Astrocyte (in vitro differentiated cells and primary cell): ENCODE measurements around the gene ARV1. TPM values are rescaled to one million over a fixed set of nuclear protein-coding genes. Genes with fewer than 3 reads are reported as not detected.

Experiments
- DNase-seq: peaks from one replicate; pipeline ENCODE4 v3.0.0-alpha.2; 2010; ENCODE audit warnings: low read depth
- FAIRE-seq: peaks from 2 replicates; lab custom pipeline; 2011; peaks lifted over from hg19 to GRCh38; lab: Jason Lieb, UNC
- H2AFZ ChIP-seq: 2 replicates; pipeline ENCODE4 v1.6.0; 2012; ENCODE audit warnings: low read depth, low read length, inconsistent platforms
- H3K27ac ChIP-seq: 2 replicates; pipeline ENCODE4 v1.5.1; 2011; ENCODE audit warnings: low read depth, low read length, inconsistent platforms
- H3K27me3 ChIP-seq: 2 replicates; pipeline ENCODE4 v1.6.0; 2011; ENCODE audit warnings: low read length, inconsistent platforms; ENCODE audit not compliant: insufficient read depth
- H3K36me3 ChIP-seq: 2 replicates; pipeline ENCODE4 v1.5.1; 2011; ENCODE audit warnings: low read length, inconsistent platforms; ENCODE audit not compliant: insufficient read depth
- H3K4me1 ChIP-seq: 2 replicates; pipeline ENCODE4 v1.5.1; 2011; ENCODE audit warnings: low read length, inconsistent platforms; ENCODE audit not compliant: insufficient read depth
- H3K4me2 ChIP-seq: 2 replicates; pipeline ENCODE4 v1.6.0; 2012; ENCODE audit warnings: low read length, inconsistent platforms
- H3K4me3 ChIP-seq: 2 replicates; pipeline ENCODE4 v1.5.1; 2011; ENCODE audit warnings: low read depth, mild to moderate bottlenecking, low read length, inconsistent platforms; ENCODE audit not compliant: insufficient read depth
- H3K79me2 ChIP-seq: 2 replicates; pipeline ENCODE4 v1.6.0; 2012; ENCODE audit warnings: mild to moderate bottlenecking, low read length, inconsistent platforms; ENCODE audit not compliant: insufficient read depth
- H3K9ac ChIP-seq: 2 replicates; pipeline ENCODE4 v1.6.0; 2012; ENCODE audit warnings: mild to moderate bottlenecking, low read length, inconsistent platforms
- H3K9me3 ChIP-seq: 2 replicates; pipeline ENCODE4 v1.5.1; 2012; ENCODE audit warnings: low read depth, mild to moderate bottlenecking, low read length, inconsistent platforms; ENCODE audit not compliant: insufficient read depth
- H4K20me1 ChIP-seq: 2 replicates; pipeline ENCODE4 v1.6.0; 2012; ENCODE audit warnings: low read length, inconsistent platforms; ENCODE audit not compliant: insufficient read depth
- H3K27ac Mint-ChIP-seq: one replicate; pipeline ENCODE4 v1.8.0; 2021; ENCODE audit warnings: mild to moderate bottlenecking, mixed read lengths; ENCODE audit not compliant: unreplicated experiment
- H3K27me3 Mint-ChIP-seq: one replicate; pipeline ENCODE4 v1.8.0; 2021; ENCODE audit warnings: low read depth, mixed read lengths; ENCODE audit not compliant: unreplicated experiment
- H3K36me3 Mint-ChIP-seq: one replicate; pipeline ENCODE4 v1.8.0; 2021; ENCODE audit warnings: low read depth, mixed read lengths; ENCODE audit not compliant: unreplicated experiment
- H3K4me1 Mint-ChIP-seq: one replicate; pipeline ENCODE4 v1.8.0; 2021; ENCODE audit warnings: low read depth, mixed read lengths; ENCODE audit not compliant: unreplicated experiment
- H3K4me3 Mint-ChIP-seq: one replicate; pipeline ENCODE4 v1.8.0; 2021; ENCODE audit warnings: mild to moderate bottlenecking, moderate library complexity, mixed read lengths; ENCODE audit not compliant: unreplicated experiment
- H3K9me3 Mint-ChIP-seq: one replicate; pipeline ENCODE4 v1.8.0; 2021; ENCODE audit warnings: mild to moderate bottlenecking, mixed read lengths; ENCODE audit not compliant: unreplicated experiment
- EZH2 ChIP-seq: IDR thresholded peaks from 2 replicates; pipeline ENCODE4 v1.6.1; 2012; ENCODE audit warnings: mild to moderate bottlenecking, low read length, inconsistent platforms; ENCODE audit not compliant: insufficient read depth
- total RNA-seq: library from RNA; stranded (reverse); gene quantifications from 2 replicates; pipeline ENCODE4 v1.2.1, GENCODE V29; 2021
- TF ChIP-seq, protein P1 (sequence below): IDR thresholded peaks from 2 replicates; pipeline ENCODE4 v1.5.1; 2011; ENCODE audit warnings: low read depth, mild to moderate bottlenecking, inconsistent platforms, low read length, moderate library complexity; ENCODE audit not compliant: insufficient read depth

ARV1 gene
- total RNA-seq, 1 donor from 2014 or later = 14.4 TPM

DNA sequence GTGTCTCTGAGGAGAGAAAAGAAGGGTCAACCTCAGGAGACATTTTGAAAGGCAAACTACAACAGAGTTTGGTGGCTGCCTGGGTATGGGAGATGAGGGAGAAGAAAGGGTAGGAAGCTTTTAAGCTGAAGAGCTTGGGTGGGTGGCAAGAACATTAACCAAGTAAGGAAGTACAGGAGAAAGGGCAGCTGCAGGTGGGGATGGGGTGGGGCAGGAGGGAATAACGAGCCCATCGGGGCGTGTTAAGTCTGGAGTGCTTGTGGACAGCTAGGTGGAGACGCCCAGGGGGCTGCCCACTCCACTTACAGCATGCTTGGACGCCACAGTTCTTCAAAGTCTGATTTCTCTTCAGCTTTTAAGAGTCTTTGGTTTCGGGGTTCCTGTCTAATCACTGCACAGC is 43.0 kb upstream of the ARV1 start:
- Histone ChIP-seq H3K27ac (no peak overlapping the region), H3K36me3 (no peaks in the 10 kb centered on the region), H3K4me3 (no peak overlapping the region), H3K4me2 (no peak overlapping the region), H3K4me1 (no peaks in the 10 kb centered on the region), H3K9ac (no peak overlapping the region), H3K79me2 (no peaks in the 10 kb centered on the region), H2AFZ (no peak overlapping the region), H4K20me1 (no peaks in the 10 kb centered on the region), H3K9me3 (no peaks in the 10 kb centered on the region), H3K27me3 (no peaks in the 10 kb centered on the region)
- H3K4me1 Mint-ChIP-seq = peaks cover 11% of the 10 kb centered on the region
- TF ChIP-seq, protein P1, sequence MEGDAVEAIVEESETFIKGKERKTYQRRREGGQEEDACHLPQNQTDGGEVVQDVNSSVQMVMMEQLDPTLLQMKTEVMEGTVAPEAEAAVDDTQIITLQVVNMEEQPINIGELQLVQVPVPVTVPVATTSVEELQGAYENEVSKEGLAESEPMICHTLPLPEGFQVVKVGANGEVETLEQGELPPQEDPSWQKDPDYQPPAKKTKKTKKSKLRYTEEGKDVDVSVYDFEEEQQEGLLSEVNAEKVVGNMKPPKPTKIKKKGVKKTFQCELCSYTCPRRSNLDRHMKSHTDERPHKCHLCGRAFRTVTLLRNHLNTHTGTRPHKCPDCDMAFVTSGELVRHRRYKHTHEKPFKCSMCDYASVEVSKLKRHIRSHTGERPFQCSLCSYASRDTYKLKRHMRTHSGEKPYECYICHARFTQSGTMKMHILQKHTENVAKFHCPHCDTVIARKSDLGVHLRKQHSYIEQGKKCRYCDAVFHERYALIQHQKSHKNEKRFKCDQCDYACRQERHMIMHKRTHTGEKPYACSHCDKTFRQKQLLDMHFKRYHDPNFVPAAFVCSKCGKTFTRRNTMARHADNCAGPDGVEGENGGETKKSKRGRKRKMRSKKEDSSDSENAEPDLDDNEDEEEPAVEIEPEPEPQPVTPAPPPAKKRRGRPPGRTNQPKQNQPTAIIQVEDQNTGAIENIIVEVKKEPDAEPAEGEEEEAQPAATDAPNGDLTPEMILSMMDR = no peak
- no peak for TF ChIP-seq EZH2
- FAIRE-seq (no peak), DNase-seq (no peak)
- peak overlapping the region; percentile 71 for H3K27ac Mint-ChIP-seq
- H3K4me3 Mint-ChIP-seq = no peak overlapping the region
- no peaks in the 10 kb centered on the region for H3K27me3 Mint-ChIP-seq
- H3K9me3 Mint-ChIP-seq = no peaks in the 10 kb centered on the region
- peaks cover 6% of the 10 kb centered on the region for H3K36me3 Mint-ChIP-seq

DNA sequence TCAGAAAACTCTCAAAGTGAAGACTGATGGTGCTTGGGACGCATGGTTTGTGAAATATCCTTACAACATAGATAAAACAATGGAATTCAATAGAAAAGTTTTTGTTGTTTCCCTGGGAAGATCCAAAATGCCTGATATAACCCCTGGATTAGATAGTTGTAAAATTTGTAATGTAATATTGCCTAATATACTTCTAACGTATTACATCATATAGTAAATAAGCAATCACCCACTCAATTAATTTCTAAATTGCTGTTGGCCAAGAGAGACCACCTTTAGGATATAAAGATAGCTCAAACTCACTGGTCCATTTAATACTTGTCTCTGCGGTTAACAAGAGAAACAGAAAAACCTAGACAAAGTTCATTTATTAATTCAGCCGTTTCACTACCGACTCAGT is 42.4 kb upstream of the ARV1 start:
- Mint-ChIP-seq H3K4me1 (peaks cover 13% of the 10 kb centered on the region), H3K27me3 (no peaks in the 10 kb centered on the region), H3K4me3 (no peak overlapping the region), H3K36me3 (peaks cover 6% of the 10 kb centered on the region), H3K27ac (no peak overlapping the region), H3K9me3 (no peaks in the 10 kb centered on the region)
- no peaks in the 10 kb centered on the region for H3K27me3 ChIP-seq
- TF ChIP-seq EZH2 = no peak
- TF ChIP-seq, protein P1 = no peak
- H3K36me3 ChIP-seq = no peaks in the 10 kb centered on the region
- no peaks in the 10 kb centered on the region for H3K4me1 ChIP-seq
- H3K27ac ChIP-seq = no peak overlapping the region
- H2AFZ ChIP-seq = no peak overlapping the region
- H3K79me2 ChIP-seq = no peaks in the 10 kb centered on the region
- DNase-seq = no peak
- no peaks in the 10 kb centered on the region for H4K20me1 ChIP-seq
- H3K9ac ChIP-seq = no peak overlapping the region
- H3K9me3 ChIP-seq = no peaks in the 10 kb centered on the region
- H3K4me3 ChIP-seq = no peak overlapping the region
- H3K4me2 ChIP-seq = no peak overlapping the region
- no peak for FAIRE-seq

DNA sequence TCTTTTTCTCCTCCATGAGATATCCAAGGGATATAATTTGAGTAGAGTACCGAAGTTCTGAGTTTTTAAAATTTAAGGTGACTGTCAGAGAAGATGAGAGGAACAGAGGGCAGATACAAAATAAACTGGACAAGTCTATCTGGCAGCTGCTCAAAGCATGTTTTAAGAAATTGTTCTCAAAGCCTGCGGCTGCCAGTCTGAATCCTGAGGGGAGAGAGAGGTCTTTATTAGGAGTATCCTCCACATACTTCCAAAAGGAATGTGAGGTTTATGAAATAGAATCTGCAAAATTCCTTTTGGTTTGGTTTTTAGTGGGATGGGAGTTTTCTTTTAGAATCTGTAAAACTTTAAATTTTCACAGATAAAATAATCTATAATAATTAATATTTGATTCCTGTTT is 41.5 kb upstream of the ARV1 start:
- Histone ChIP-seq H3K27ac (no peak overlapping the region), H3K4me3 (no peak overlapping the region), H3K27me3 (no peaks in the 10 kb centered on the region), H3K9me3 (no peaks in the 10 kb centered on the region), H4K20me1 (no peaks in the 10 kb centered on the region), H3K79me2 (no peaks in the 10 kb centered on the region), H2AFZ (no peak overlapping the region), H3K36me3 (no peaks in the 10 kb centered on the region), H3K9ac (no peak overlapping the region), H3K4me1 (no peaks in the 10 kb centered on the region), H3K4me2 (no peak overlapping the region)
- Mint-ChIP-seq H3K36me3 (peaks cover 6% of the 10 kb centered on the region), H3K27me3 (no peaks in the 10 kb centered on the region), H3K4me3 (no peak overlapping the region), H3K27ac (no peak overlapping the region), H3K9me3 (no peaks in the 10 kb centered on the region), H3K4me1 (peaks cover 13% of the 10 kb centered on the region)
- FAIRE-seq (no peak), DNase-seq (peak; percentile 35)
- TF ChIP-seq, protein P1 = no peak
- TF ChIP-seq EZH2 = no peak
